ENCODE measurements around the gene ARTN. TPM values are rescaled to one million over a fixed set of nuclear protein-coding genes. Genes with fewer than 3 reads are reported as not detected.
A peak's percentile ranks its signal among the peaks of the same experiment; 100 is the strongest.

Gene ARTN
- total RNA-seq, 4 donors from 2014 or later, result 0.19 to 0.72 (median 0.63) TPM; not detected in 1

GRCh38 chr1:43976890-43977289 lies 43.3 kb downstream of the ARTN start:
- TF ChIP-seq CTCF (IDR thresholded peaks at IDR 0.05), result no peak
- no peak for DNase-seq (ENCODE audit: low spot score)

GRCh38 chr1:43977376-43978263 lies 44.0 kb downstream of the ARTN start:
- no peak for TF ChIP-seq CTCF (IDR thresholded peaks at IDR 0.05)
- no peak for ATAC-seq (ENCODE audit: low FRiP score)
- DNase-seq (ENCODE audit: low spot score), result no peak

More at GRCh38 chr1:43976890-43977289, 43.3 kb downstream of the ARTN start:
- ATAC-seq (ENCODE audit: low FRiP score), result no peak

DNA sequence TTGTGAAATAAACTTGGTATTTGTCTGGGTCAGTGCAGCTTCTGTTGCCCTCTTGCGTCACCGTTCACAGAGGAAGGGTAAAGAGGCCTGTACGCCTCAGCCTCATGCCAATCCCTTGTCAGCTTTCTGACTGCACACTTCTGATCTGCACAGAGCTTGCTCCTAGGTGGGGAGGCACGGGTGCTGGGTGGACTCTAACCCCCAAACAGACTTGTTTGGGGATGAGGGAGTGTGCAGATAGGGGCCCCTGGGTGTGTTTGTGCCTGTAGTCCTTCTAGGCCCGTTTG lies 44.6 kb downstream of the ARTN start:
- ATAC-seq (ENCODE audit: low FRiP score), result no peak
- no peak for DNase-seq (ENCODE audit: low spot score)
- TF ChIP-seq CTCF (IDR thresholded peaks at IDR 0.05), result no peak

GRCh38 chr1:43978551-43979260 lies 45.1 kb downstream of the ARTN start, which contains the start of gene B4GALT2:
Gene B4GALT2, plus strand, starts transcription at chr1:43979210. Its CDS starts 1,951 bp downstream, at chr1:43981161.
- TF ChIP-seq CTCF (IDR thresholded peaks at IDR 0.05), result no peak
- ATAC-seq (ENCODE audit: low FRiP score), result peak; percentile 19
- DNase-seq (ENCODE audit: low spot score), result no peak

DNA sequence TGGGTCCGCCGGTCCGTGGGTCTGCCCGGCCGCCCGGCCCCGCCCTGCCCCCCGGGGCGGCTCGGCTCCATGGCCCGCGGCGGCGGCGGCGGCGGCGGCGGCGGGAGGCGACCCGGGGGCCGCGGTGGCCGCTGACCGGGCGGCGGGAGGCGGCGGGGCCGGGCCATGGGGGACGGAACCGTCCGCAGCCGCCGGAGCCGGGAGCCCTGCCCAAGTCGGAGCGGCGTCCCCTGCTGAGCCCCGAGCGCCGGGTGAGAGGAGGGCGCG lies 45.6 kb downstream of the ARTN start:
- ATAC-seq (ENCODE audit: low FRiP score) (no peak), DNase-seq (ENCODE audit: low spot score) (no peak)
- no peak for TF ChIP-seq CTCF (IDR thresholded peaks at IDR 0.05)

GRCh38 chr1:43979528-43980254 lies 46.1 kb downstream of the ARTN start:
- DNase-seq (ENCODE audit: low spot score) (no peak), ATAC-seq (ENCODE audit: low FRiP score) (peak; percentile 61)
- no peak for TF ChIP-seq CTCF (IDR thresholded peaks at IDR 0.05)
